ENCODE results near the gene SMIM36. TPM values are rescaled to one million over a fixed set of nuclear protein-coding genes. Genes with fewer than 3 reads are reported as not detected.
A peak's percentile ranks its signal among the peaks of the same experiment; 100 is the strongest.
"Not testable (repeated sequence)": the region's sequence is repeated elsewhere in the genome, so short reads cannot be mapped to it uniquely, and the experiment has no call there.

The SMIM36 gene
- polyA plus RNA-seq, 4 donors, result 0.17 TPM; not detected in 2

GRCh38 chr17:55513885-55514590, 2.8 kb upstream of the SMIM36 start:
- DNase-seq (ENCODE audit: low read depth in 4 of 4, low spot score in 3 of 4), result peak; percentile 60 to 73 (median 62)

GRCh38 chr17:55507669-55508068, 3.6 kb downstream of the SMIM36 start:
- DNase-seq (ENCODE audit: low read depth in 4 of 4, low spot score in 3 of 4), result not testable (repeated sequence)

DNA sequence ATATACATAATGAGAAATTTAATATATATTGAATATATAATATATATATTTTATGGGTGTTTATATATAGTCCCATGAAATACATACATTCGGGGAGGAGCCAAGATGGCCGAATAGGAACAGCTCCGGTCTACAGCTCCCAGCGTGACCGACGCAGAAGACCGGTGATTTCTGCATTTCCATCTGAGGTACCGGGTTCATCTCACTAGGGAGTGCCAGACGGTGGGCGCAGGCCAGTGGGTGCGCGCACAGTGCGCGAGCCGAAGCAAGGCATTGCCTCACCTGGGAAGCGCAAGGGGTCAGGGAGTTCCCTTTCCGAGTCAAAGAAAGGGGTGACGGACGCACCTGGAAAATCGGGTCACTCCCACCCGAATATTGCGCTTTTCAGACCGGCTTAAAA, 9.6 kb downstream of the SMIM36 start:
- DNase-seq (ENCODE audit: low read depth in 4 of 4, low spot score in 3 of 4), result not testable (repeated sequence)

DNA sequence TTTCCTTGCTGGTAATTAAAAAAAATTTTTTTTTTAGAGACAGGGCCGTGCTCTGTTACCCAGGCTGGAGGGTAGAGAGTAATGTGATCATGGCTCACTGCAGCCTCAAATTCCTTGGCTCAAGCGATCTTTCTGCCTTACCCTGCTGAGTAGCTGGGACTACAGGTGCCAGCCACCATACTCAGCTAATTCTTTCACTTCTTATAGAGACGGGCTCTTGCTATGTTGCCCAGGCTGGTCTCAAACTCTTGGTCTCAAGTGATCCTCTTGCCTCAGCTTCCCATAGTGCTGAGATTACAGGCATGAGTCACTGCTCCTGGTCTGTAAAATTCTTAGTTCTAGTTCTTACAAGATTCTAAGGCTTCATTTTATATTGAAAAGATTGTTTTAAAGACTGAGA, 11.1 kb downstream of the SMIM36 start:
- DNase-seq (ENCODE audit: low read depth in 4 of 4, low spot score in 3 of 4), result no peak

- no peak for DNase-seq (ENCODE audit: low read depth in 4 of 4, low spot score in 3 of 4)
Measured at GRCh38 chr17:55496094-55496881, 15.0 kb downstream of the SMIM36 start.

- DNase-seq (ENCODE audit: low read depth in 4 of 4, low spot score in 3 of 4), result no peak
Measured at GRCh38 chr17:55495239-55495638, 16.0 kb downstream of the SMIM36 start.

GRCh38 chr17:55492781-55493341, 18.4 kb downstream of the SMIM36 start:
- no peak for DNase-seq (ENCODE audit: low read depth in 4 of 4, low spot score in 3 of 4)

DNA sequence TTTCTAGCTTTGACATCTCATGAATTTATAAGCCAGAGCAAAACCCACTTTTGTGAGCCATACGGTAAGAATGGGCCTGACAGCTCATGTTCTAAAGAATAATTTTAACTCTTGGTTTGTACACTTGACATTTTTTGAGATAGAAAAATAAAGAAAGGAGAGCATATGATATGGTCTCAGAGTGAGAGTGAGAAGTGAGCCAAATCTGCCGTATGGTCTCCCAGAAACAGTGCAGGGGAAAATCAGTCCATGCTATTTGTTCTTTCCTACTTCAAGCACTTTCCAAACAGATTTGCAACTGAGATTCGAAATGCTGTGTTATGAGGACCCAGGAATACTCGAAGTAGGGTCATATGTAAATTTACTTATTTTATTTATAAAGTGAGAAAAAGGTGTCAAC, 20.9 kb downstream of the SMIM36 start:
- no peak for DNase-seq (ENCODE audit: low read depth in 4 of 4, low spot score in 3 of 4)

DNA sequence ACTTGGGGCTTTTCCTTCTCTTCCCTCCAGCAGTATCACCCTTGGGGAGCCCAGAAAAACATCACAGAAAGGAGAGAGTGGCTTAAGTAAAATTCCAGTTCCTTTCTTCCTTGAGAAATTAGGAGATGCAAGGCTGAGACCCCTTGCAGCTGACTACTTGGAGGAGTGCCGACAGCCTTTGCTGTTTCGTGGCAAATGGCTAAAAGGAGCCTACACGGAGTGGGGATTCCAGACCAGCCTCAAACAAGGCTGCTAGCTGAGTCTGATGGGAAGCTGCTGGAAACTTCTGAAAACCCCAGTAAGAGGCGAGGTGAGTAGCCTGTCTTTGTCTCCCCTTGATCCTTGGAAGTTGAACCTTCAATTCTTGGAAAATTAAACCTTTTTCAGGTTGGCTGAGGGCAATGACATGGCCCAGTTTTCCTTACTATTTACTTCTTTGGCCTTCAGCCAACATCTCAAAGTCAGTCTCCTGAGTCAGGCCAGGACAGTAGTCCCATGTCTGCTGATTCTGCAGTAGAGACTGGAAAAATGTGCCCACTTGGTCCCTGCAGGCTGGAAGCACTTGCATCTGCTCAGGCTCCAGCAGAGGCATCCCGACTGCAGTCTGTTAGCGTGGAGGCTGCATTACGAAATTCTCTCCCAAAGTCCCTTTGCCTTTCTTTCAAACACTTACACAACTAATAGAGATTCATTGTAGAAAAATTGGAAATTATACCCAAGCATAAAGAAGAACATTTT, 23.4 kb downstream of the SMIM36 start:
- no peak for DNase-seq (ENCODE audit: low read depth in 4 of 4, low spot score in 3 of 4)

DNA sequence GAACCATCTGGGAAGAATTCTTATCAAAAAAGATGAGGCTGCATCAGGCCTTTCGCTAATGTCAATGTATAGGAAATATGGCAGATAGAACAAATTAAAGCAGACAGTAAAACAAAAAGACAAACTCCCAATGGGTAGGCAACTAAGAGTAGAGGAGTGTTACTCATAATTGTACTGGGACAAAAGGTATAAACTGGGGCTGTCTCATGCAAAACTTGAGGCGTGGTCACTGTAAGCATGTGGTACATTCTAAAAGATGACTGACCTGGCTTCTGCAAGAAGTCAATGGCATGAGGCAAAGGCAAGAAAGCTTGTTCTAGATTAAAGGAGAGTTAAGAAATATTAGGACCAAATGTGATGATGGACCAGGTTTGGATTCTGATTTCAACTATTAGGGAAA, 26.7 kb downstream of the SMIM36 start:
- no peak for DNase-seq (ENCODE audit: low read depth in 4 of 4, low spot score in 3 of 4)

GRCh38 chr17:55482591-55483389, 28.5 kb downstream of the SMIM36 start:
- no peak for DNase-seq (ENCODE audit: low read depth in 4 of 4, low spot score in 3 of 4)

DNA sequence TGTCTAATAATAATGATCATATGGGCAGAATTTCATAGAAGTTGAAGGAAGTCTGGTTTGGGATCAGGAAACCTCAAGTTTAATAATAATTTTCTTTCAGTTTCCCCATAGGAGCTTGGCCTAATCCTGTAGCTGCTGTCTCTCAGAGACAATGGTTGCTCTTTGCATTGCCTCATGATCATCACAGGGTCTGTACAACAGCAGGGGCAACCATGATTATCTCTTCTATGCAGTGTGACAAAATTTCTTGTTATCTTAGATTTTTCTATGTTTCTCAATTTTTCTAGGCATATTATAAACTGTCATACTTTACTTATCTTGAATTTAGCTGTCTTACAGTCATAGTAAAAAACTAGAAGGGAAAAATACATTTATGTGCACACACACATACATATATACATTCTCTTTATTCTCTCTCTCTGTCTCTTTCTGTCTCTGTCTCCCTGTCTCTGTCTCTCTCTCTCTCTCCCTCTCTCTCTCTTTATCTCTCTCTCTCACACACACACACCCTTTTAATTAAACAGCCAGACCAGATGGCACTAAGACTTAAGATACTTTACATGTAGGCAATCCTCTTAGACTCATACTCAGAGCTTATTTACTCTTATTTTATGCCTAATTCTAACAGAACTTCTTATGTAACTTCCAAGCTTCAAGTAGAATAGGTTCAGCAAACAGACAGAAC, 30.5 kb downstream of the SMIM36 start:
- no peak for DNase-seq (ENCODE audit: low read depth in 4 of 4, low spot score in 3 of 4)

DNA sequence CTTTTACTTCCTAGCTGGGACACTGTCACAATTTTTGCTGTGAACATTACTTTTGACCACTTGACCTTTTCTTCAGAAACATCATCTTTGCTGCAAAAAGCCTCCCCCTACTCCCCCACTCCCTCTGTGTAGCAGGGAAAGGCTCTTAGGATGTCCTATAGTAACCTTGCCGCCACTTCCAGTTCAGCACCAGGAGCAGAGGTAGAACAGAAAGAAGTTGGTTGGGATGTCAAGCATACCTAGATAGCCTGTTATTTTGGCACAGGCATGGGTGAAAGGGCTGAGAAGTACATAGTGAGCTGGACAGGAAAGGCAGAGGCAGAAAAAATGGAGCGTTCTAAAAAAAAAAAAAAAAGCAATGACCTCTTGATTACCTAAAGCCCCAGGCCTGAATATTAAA, 31.3 kb downstream of the SMIM36 start:
- DNase-seq (ENCODE audit: low read depth in 4 of 4, low spot score in 3 of 4), result no peak

- DNase-seq (ENCODE audit: low read depth in 4 of 4, low spot score in 3 of 4), result no peak
Measured at GRCh38 chr17:55478971-55479370, 32.3 kb downstream of the SMIM36 start.

- DNase-seq (ENCODE audit: low read depth in 4 of 4, low spot score in 3 of 4), result no peak
Measured at GRCh38 chr17:55466671-55467070, 44.6 kb downstream of the SMIM36 start.

GRCh38 chr17:55465771-55466170, 45.5 kb downstream of the SMIM36 start:
- not testable (repeated sequence) for DNase-seq (ENCODE audit: low read depth in 4 of 4, low spot score in 3 of 4)

DNA sequence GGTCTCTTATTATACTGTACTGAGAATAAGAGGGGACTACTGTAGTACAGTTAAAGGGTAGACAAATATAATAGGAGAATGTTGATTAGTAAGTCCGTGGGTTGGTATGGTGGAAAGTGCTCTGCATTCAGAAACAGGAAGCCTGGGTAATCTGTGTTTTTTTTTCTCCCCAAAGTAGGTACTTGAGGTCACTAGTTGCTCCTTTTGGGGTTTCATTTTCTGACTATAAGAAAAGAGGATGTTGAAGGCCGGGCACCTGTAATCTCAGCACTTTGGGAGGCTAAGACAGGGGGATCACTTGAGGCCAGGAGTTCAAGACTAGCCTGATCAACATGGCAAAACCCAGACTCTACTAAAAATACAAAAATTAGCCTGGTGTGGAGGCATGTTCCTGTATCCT, 47.7 kb downstream of the SMIM36 start:
- DNase-seq (ENCODE audit: low read depth in 4 of 4, low spot score in 3 of 4), result no peak

DNA sequence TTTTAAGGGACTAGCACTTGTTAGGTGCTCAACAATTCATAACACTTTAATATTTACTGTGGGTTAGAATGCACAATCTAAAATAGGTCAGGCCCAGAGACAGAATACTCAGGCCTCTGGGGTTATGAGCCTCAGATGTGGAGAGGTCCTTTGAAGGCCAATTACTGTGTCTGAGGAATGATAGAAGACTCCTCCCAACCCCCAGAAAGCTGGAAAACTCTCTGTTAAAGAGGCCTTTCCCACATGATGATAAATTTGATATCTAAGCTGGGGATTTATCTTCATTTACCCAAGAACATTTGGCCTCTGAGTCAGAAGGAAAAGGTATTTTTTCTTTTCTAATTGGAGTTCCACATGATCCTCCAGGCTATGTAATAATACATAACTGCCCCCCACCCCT, 48.5 kb downstream of the SMIM36 start:
- no peak for DNase-seq (ENCODE audit: low read depth in 4 of 4, low spot score in 3 of 4)

GRCh38 chr17:55462234-55462633, 49.0 kb downstream of the SMIM36 start:
- DNase-seq (ENCODE audit: low read depth in 4 of 4, low spot score in 3 of 4), result no peak

DNA sequence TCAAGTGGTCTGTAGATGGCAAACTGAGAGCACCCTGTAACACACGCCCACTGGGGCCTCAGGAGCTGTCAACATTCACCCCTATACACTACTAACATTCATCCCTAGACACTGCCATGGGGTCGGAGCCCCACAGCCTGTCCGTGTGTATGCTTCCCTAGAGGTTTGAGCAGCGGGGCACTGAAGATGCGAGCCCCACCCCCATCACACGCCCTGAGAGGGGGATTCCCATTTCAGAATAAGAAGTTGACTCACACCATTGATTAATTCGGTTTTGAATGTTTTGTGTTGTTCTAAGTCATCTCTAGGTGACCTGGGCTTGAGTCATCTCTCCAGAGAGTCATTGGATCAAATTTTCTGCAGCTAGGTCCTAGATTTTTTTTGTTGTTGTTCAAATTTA, 52.3 kb downstream of the SMIM36 start:
- DNase-seq (ENCODE audit: low read depth in 4 of 4, low spot score in 3 of 4), result no peak

All from right renal pelvis (tissue), 4 donors.